ENCODE measurements around the gene MRM1.
"Not testable (repeated sequence)": the region's sequence is repeated elsewhere in the genome, so short reads cannot be mapped to it uniquely, and the experiment has no call there.

Gene MRM1

GRCh38 chr17:36602030-36602748 is 806 bp downstream of the MRM1 start:
- DNase-seq (ENCODE audit: low spot score) = no peak

DNA sequence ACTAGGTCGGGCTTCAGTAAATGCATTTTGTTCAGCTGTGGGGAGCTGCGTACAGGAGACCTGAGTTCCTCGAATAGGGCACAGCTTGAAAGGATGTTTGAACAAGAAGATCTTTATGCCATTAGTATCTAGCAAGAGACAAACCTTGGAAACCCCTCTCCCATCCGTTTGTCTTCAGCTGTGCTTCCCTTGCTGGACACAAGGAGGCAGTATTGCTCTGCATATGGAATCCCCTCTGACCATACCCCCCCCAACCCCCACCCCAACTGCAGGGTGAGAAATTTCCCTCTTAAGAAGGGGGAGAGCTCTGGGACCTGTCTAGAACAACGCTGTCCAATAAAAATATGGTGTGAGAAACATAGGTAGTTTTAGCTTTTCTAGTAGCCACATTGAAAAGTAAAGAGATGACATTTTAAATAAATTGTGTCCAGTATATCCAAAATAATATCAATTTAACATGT is 1.6 kb downstream of the MRM1 start:
- DNase-seq (ENCODE audit: low spot score) = peak; percentile 83

DNA sequence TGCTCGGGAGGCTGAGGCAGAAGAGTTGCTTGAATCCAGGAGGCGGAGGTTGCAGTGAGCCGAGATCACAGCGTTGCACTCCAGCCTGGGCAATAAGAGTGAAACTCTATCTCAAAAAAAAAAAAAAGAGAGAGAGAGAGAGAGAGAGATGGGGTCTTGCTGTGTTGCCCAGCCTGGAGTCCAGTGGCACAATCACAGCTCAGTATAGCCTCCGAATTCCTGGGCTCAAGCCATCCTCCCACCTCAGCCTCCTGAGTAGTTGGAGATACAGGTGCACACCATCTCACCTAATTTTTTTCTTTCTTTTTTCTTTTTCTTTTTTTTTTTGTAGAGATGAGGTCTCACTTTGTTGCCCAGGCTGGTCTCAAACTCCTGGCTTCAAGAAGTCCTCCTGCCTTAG is 3.6 kb downstream of the MRM1 start:
- DNase-seq (ENCODE audit: low spot score) = not testable (repeated sequence)

DNA sequence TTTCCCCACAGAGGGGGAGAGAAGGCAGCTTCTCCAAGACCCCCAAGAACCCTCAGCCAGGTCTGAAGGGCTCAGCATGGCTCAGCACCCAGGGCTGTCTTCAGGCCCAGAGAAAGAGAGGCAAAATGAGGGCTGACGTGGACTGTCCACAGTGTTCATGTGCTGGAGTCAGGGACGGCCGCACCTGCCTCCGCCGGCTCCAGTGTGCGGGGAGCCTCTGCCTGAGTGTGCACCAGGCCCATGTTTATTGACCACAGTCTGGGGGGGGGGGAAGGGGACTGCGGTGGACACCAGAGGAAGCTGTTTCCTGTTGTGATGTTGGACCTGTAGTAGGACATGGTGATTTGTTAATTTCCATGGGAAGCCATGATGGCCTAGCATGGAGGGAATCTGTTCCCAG is 6.9 kb downstream of the MRM1 start:
- no peak for DNase-seq (ENCODE audit: low spot score)

GRCh38 chr17:36608794-36609497 is 7.6 kb downstream of the MRM1 start:
- DNase-seq (ENCODE audit: low spot score) = peak; percentile 46

DNA sequence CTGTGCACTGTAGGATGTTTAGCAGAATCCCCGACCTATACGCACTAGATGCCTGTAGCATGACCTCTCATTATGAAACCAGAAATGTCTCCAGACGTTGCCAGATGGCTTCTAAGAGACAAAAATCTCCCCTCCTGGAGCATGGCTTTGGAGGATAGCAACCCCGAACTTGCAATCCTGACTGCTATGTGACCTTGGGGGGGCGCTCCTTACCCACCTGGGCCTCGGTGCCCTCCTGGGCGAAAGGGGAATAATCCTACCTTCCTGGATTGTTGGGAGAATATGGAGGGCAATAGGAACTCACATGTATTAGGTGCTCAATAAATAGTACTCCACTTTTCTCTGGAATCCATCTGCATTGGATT is 8.1 kb downstream of the MRM1 start:
- no peak for DNase-seq (ENCODE audit: low spot score)

- DNase-seq (ENCODE audit: low spot score) = no peak
Observed at GRCh38 chr17:36610474-36610873, 9.1 kb downstream of the MRM1 start.

- no peak for DNase-seq (ENCODE audit: low spot score)
Observed at GRCh38 chr17:36611345-36612072, 10.1 kb downstream of the MRM1 start.

- DNase-seq (ENCODE audit: low spot score) = no peak
Observed at GRCh38 chr17:36612323-36612722, 10.9 kb downstream of the MRM1 start.

DNA sequence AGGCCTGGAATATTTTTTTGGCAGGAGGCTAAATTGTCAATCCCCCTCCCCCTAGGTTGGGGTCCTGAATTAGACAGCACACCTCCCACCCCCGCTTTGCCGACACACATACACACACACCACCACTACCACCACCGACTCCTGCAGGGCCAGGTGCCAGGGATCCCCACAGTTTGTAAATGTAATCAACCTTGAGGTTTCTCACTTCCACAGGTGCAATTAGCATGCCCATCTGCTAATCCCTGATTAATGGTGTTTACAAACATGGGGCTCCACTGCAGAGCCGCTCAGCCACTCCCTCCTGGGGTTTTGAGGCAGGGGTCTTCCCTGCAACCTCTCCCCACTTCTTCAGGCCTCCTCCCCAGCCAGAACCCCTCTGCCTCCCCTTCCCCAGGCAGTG is 11.8 kb downstream of the MRM1 start:
- no peak for DNase-seq (ENCODE audit: low spot score)

DNA sequence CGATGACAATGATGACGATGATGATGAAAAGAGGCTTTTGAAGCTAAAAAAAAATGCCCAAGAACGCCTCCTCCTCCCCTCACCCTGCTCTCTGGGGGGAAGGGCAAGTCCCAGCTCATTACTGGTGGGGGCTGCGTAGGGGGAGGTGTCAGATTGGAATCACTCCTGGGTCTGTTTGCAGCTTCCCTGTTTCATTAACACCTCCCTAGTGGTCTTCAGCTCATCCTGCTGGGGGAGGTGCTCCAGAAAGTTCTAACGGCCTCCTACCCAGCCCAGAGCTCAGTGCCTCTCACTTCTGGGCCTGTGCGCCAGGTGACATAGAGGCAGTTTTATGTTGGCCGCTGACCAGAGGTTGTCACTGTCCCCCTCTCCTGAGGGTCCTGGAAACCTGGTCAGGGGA is 12.7 kb downstream of the MRM1 start:
- no peak for DNase-seq (ENCODE audit: low spot score)

GRCh38 chr17:36614933-36615332 is 13.6 kb downstream of the MRM1 start:
- DNase-seq (ENCODE audit: low spot score) = no peak

GRCh38 chr17:36616061-36617029 is 15.0 kb downstream of the MRM1 start:
- DNase-seq (ENCODE audit: low spot score) = no peak

GRCh38 chr17:36617773-36618172 is 16.4 kb downstream of the MRM1 start:
- DNase-seq (ENCODE audit: low spot score) = no peak

DNA sequence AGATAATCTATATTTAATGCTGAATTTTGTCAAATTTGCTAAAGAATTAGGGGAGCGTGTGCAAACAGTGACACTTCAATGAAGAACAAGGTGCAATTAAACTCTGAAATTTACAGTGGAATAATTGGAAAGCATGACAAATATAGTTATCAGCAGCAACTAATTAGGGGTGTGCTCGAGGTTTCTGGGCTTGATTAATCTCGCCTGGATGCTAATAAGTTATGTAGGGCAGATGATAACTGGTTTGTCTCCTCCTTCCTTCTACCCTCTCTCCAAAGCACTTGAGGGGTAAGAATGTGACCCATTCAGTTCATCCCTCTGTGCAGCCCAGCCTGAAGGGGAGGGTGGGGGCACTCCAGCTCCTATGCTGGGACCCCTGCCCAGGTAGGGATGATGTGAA is 21.9 kb downstream of the MRM1 start:
- DNase-seq (ENCODE audit: low spot score) = no peak

DNA sequence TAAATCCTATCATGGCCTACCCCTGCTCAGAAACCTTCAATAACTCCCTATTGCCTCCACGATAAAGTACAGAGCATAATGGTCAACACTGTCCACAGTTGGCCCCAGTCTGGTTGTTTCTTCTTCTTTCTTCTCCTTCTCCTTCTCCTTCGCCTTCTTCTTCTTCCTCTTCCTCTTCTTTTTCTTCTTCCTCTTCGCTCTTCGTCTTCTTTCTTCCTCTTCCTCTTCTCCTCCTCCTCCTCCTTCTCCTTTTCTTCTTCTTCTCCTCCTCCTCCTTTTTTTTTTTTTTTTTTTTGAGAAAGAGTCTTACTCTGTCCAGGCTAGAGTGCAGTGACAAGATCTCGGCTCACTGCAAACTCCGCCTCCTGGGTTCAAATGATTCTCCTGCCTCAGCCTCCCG is 23.8 kb downstream of the MRM1 start:
- no peak for DNase-seq (ENCODE audit: low spot score)

GRCh38 chr17:36627101-36627500 is 25.7 kb downstream of the MRM1 start:
- DNase-seq (ENCODE audit: low spot score) = no peak

DNA sequence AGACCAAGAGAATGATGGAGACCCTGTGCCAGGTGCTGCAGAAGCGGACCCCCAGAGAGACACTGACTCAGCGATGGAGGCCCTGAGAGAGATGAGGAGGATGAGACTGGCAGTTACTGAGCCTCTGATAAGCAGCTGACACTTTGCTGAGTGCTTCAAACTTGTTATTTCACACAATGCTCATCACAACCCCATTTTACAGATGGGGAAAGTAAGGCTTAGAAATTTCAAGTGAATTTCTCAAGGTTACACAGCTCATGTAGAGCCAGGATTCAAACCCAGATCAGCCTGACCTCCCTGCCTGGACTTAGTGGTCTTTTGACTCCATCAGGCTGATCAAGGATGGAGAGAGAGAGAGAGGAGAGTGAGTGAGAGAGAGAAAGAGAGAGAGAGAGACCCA is 27.2 kb downstream of the MRM1 start:
- DNase-seq (ENCODE audit: low spot score) = no peak

DNA sequence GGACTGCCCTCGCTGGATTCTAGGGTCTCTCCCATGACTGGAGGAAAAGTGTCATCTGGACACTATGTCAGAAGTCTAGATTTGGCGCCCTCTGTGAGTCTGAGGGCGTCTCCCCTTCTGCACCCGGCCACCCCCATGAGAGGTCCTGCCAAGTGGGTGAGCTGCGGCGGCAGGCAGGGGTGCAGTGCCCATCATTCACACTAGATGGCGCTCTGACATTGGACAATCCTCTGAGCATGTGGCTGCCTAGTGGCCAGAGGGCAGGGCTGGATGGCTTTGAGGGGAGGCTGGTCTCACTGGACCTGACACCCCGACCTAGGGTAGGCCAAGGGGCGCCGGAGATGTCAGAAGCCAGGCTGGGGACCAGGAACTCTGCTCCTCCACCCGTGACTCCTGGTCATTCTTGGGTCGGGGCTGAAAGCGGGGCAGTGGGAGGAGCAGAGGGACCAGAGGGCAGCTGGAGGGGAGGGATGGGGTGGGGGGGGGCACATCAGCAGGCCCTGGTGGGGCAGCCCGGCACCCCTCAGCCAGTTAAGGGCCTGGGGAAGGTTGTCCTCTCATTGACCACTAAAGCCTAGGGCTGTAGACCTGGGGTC is 28.0 kb downstream of the MRM1 start:
- peak; percentile 89 for DNase-seq (ENCODE audit: low spot score)

DNA sequence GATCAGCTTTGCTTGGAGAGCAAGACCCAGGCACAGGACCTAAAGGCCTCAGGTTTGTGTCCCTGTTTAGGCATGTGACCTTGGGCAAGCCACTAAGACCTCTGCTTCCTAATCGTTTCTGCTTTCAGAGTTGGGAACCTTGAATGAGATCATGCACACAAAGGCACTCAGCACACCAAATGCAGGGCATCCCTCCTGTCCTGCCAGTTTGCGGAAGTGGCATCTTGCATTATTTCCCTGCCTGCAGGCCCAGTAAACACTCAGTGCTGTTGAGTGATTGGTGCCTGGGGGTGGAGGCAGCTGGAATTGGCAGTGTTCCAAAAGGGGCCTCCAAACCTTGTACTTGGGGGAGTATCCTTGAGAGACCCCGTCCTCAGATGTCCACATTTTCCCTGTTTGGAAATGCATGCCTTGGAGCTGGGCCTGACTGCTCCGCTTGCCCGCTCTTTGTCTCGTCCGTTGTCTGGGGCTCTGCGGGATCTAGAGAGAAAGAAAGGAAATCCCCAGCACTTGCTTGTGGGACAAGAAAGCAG is 28.7 kb downstream of the MRM1 start:
- no peak for DNase-seq (ENCODE audit: low spot score)

DNA sequence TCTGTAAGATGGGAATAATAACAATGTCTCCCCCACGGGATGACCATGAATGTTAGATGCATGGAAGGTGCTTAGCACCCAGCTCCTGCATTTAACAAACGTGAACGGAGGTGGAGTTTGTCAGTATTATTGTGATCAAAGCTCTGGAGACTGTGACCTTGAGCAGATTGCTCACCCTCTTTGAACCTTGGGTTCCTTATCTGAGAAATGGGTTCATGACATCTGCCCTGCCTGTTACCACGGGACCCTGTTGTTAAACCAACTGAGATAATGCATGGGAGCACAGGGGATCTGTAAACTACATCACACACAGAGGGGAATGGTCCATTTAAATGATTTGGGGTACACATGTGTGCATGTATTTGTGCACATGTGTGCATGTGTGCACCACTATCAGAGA is 29.6 kb downstream of the MRM1 start:
- DNase-seq (ENCODE audit: low spot score) = no peak
